ENCODE measurements around the gene HLA-DRB5.
"Not testable (repeated sequence)": the region's sequence is repeated elsewhere in the genome, so short reads cannot be mapped to it uniquely, and the experiment has no call there.

The HLA-DRB5 gene

DNA sequence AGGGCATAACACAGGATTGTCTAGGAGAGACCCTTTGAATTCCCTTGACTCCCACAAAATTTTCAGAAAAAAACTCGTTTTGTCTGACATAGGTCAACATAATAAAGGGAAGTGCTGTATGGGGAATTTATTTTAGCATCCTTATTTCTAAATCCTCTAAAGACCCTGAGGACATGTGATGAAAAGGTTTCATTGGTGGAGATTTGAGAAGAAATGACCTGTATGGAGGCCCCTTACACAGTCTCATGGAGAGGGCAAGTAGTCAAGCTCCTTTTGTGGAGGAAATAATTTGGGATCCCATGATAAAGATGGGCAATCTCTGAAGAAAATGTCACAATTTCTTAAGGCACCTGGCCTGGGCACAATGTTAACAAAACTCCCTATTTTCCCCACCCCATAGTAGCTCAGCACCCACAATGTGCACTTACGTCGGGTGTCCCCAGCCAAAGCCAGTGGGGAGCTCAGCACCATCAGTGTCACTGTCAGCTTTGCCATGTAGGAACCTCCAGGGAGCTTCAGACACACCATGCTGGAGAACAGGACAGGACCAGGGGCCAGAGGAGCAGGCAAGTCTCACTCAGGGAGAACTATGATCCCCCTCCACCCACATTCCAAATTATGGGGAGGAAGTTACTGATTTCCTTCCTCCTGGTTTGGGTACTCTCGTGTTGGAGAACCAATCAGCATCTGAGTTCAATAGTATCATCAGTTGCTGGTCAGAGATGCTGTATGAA lies at the start of gene HLA-DRB5:
Gene HLA-DRB5 (minus strand): TSS at position 591 of the 734 bp plus-strand sequence. CDS start 63 bp downstream, at position 528.
- DNase-seq (ENCODE audit: low spot score): peak; percentile 17

DNA sequence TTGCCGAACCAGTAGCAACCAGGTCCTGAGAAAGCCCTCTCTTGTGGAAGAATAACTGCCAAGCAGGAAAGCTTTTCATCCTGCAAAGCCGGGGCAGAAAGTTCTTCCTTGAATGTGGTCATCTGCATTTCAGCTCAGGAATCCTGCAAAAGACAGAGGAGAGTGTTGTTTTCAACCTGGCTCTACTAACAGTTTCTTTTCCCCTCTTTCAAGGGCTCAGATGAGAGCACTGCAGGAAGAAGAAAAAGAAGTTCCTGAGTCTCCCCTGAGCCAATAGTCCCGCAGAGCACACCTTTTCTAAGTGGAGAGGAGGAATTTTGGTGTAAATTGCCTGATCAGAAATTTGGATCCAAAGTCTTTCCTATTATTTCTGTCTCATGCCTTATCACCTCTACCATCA lies 48.9 kb upstream of the HLA-DRB5 start:
- DNase-seq (ENCODE audit: low spot score): no peak

DNA sequence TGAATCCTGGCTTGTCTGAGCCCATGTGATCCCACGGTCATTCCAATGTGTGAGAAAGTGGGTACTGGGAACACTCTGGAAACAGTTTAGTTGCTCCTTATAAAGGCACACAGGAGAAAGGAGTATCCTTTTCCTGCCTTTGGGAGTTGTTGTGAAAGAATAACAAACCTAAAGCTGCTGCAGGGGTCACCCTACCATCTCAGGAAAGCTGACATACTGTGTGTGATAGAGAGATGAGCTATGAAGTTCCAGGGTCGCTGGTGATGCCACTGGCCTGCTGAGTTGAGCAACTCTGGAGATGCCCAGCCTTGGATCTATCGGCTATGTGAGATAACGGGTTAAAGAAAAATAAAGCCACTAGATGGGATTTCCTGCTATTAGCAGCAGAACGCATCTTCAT lies 47.4 kb upstream of the HLA-DRB5 start:
- DNase-seq (ENCODE audit: low spot score): not testable (repeated sequence)

DNA sequence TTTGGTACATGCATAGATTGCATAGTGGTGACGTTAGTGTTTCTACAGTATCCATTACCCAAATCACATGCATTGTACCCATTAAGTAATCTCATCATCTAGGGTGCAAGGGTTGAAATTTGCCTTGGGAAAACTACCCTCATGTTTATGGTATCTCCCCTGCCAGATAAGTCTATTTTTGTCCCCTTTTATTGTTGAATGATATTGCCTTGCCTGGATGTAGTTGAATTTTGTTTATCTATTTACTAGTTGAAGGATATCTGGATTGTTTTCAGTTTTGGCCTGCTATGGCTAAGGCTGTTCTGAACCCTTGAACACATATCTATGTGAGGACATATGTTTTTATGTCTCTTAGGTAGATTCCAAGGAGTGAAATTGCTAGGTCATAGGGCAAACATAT lies 46.2 kb upstream of the HLA-DRB5 start:
- DNase-seq (ENCODE audit: low spot score): no peak

DNA sequence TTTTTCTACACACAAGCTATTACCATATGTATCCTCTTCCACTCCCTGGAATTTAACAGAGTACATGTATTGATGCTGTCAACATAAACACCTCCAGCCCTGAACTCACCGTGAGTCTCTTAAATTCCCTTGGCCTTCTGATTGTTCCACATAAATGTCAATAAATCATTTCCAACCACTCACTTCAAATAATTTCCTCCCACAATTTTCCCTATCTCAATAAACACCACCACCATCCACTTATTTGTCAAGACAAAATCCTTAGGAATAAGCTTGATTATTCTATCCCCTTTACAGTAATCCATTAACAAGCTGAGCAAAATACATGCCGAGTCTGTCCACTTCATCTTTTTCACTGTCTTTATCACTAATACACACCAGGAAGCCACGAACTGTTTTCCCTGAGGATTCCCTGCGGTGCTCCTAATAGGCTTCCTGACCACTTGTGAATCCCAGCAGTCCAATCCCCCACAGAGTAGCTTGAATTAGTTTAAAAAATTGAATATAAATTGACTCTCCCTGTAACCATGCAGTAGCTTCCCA lies 40.3 kb upstream of the HLA-DRB5 start:
- no peak for DNase-seq (ENCODE audit: low spot score)

DNA sequence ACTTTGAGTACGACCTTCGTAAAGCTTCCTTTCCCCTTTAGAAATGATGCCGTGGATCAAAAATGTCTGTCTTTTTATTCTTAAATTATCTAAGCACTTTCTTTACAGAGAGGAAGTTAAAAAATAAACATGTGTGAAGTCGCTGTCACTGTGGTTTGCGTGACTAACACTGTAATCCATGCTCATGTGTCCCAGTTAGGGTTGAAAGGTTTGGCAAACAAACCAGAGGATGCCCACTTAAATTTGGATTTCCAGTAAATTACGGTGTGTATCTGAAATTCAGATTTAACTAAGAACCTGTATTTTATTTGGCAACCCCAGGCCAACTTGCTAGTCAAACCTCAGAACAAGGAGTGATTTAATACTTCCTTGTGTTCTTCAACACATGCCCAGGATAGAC lies 38.5 kb upstream of the HLA-DRB5 start:
- no peak for DNase-seq (ENCODE audit: low spot score)

DNA sequence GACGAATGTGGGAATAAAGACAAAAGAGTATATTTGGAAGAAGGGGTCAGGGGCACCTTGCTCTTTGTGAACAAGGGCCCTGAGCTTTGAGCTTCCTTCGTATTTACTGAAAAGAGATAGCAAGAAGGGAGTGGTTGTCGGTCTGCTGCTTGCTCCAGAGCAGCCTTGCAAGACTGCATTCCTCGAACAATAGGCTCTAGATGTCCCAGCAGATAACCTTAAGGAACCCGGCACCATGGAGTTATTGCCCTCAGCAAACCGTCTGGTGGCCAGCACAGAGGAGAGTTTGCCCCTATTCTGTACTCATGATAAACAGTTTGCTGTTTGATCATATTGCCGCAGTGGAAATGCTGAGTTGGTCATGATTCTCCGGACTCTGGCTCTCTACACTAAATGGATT lies 36.9 kb upstream of the HLA-DRB5 start:
- no peak for DNase-seq (ENCODE audit: low spot score)

DNA sequence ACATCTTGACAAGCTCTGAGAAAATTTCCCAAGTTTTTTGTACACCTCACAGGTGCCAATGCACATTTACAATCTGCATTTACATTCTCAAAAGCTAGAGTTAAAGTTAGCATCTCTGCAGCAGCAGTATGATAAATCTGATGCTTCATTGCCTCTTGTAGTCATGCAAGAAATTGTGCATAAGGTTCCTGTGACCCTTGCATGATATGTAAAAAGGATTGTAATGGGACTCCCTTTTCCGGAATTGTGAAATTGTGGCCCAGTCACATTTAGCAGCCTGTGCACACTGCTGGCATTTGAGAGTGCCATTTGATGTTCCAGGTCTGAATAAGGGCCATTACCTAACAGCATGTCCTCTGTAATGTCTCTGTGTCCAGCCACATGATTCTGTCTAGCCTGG lies 35.4 kb upstream of the HLA-DRB5 start:
- DNase-seq (ENCODE audit: low spot score): no peak

DNA sequence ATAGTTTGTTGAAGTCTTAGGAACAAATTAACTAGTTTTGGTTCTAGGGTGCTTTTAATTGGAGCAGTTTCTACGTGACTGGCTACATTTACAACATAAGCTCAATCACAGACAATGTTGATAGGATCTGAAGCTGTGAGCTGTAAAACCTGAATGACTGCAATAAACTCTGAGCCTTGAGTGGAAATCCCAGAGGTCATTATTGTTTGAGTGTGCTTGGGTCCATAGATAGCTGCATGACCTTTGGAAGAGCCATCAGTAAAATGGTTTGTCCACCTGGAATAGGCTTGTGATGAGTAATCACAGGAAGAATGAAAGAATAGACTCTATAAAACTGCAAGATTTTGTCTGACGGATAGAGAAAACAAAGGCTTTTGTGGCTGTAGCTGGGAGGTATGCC lies 32.9 kb upstream of the HLA-DRB5 start:
- DNase-seq (ENCODE audit: low spot score): no peak

DNA sequence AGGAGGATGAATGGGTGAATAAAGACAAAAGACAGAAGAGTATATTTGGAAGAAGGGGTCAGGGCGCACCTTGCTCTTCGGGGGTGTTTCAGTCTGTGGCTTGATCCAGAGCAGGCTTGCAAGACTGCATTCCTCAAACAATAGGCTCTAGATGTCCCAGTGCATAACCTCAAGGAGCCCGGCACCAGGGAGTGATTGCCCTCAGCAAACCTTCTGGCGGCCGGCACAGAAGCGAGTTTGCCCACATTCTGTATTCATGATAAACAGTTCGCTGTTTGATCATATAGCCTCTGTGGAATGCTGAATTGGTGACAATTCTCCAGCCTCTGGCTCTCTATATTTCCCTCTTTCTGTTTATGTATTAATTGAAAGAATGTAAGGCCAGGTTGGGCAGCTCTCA lies 29.7 kb upstream of the HLA-DRB5 start:
- no peak for DNase-seq (ENCODE audit: low spot score)

DNA sequence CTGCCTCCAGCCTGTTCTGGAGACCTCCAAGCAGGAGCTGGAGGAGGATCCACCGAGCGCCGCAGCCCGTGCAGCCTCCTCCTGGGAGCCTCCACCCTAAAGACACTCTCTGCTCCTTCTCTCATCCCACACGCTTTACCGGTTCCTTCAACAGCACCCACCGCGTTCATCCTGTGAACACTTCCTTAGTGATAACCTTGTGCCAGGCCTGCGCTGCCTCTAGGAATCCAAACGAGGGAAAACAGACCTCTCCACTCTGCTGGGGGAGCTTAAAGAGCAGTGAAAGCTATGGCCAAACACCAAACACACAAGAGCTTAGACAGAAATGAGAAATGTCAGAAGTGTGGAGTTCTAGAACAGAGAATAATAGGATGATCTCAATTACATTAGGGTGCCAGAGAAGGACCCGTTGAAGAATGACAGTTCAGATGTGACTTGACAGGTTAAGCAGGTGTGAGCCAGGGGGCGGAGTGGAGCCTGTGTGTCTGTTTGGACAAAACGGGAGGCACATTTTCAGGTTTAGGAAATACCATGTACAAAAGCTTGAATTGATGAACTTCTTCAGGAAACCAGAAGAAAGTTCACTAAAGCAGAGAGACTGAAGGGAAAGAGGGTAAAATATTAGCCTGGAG lies 28.5 kb upstream of the HLA-DRB5 start:
- DNase-seq (ENCODE audit: low spot score): no peak

DNA sequence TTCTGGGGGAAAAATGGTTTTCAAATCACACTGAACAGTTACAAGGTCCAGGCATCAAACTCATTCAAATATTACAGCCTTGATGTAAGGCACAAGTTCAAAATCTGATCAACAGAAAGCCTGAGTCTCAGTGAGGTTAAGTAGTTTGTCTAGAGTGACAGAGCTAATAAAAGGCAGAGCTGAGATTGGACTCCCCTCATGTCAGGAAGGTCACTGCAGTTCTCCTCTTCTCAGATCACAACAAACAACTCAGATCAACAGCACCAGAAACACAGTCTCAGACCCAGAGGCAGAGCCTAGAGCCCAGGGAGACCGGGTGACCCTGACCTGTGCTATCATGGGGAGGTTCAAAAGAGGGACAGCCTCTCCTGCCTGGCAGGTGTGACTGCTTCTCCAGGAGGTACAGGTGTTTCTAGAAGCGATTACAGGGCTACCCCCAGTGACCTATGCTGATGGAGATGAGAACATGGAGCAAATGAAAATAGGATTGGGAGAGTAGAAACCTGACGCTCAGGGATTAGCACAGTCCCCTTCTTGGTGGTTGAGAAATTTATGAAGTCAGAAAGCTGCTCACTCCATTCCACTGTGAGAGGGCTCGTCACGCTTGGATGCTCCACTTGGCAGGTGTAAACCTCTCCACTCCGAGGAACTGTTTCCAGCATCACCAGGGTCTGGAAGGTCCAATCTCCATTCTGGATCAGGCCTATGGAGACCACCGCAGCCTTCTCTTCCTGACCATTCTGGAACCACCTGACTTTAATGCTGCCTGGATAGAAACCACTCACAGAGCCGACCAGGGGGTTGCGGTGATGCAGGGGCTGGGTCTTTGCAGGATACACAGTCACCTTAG lies 24.3 kb upstream of the HLA-DRB5 start:
- DNase-seq (ENCODE audit: low spot score): no peak

DNA sequence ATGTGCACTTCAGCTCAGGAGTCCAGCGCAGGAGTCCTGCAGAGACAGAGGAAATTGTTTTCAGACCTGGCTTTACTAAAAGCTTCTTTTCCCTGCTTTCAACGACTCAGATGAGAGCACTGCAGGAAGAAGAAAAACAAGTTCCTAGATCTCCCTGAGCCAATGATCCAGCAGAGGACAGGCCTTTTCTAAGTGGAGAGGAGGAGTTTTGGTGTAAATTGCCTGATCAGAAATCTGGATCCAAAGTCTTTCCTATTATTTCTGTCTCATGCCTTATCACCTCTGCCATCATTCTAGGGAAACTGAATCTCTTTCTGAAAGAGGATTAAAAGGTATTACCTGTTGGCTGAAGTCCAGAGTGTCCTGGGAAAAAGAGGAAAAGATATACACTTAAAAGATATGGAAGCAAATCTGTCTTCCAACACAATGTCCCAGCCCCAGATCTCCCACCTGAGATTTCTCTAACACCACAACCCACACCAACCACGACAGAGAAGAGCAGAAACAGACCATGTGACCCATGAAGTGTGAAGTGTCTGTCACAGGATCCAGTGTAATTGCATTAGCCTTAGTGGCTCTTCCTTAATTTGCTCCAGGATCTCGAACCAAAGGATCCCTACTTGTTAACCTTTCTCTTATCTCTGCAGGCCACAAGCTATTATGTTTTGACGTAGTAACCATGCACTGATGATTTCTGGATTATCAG lies 23.1 kb upstream of the HLA-DRB5 start:
- DNase-seq (ENCODE audit: low spot score): no peak

DNA sequence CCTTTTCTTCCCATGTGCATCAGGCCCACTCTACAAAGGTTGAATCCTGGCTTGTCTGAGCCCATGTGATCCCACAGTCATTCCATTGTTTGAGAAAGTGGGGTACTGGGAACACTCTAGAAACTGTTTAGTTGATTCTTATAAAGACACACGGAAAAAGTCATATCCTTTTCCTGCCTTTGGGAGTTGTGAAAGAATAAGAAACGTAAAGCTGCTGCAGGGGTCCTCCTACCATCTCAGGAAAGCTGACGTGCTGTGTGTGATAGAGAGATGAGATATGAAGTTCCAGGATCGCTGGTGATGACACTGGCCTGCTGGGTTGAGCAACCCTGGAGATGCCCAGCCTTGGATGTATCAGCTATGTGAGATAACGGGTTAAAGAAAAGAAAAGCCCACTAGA lies 21.3 kb upstream of the HLA-DRB5 start:
- no peak for DNase-seq (ENCODE audit: low spot score)

DNA sequence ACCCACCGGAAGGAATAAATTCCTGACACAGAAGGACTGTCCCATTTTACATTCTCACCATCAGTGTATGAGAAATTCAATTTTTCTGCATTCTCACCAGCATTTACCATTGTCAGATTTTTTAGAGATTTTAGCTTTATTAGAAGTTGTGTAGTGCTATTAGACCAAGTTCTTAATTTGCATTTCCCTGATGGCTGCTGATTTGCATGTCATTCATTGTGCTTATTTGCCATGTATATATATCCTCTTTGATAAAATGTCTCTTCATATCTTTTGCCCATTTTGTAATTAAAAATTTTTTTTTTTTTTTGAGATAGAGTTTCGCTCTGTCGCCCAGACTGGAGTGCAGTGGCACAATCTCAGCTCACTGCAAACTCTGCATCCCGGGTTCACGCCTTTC lies 9.8 kb upstream of the HLA-DRB5 start:
- DNase-seq (ENCODE audit: low spot score): no peak

DNA sequence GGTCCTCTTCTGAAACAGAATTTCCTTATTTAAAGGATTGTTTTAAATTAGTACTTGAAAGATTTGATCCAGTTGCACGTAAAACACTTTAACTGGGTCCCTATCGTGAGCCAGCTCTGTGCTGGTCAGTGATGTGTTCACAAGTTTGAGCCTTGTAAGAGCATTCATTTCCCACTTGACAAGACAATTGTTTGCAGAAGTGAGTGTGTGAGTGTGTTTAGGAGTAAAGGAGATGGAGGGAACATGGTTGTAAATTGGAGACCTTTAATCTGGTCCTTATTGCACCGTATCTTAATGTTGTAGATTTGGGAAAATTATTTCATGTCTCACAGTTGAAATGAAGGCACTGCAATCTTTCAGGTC lies 325 bp upstream of the HLA-DRB5 start:
- not testable (repeated sequence) for DNase-seq (ENCODE audit: low spot score)

DNA sequence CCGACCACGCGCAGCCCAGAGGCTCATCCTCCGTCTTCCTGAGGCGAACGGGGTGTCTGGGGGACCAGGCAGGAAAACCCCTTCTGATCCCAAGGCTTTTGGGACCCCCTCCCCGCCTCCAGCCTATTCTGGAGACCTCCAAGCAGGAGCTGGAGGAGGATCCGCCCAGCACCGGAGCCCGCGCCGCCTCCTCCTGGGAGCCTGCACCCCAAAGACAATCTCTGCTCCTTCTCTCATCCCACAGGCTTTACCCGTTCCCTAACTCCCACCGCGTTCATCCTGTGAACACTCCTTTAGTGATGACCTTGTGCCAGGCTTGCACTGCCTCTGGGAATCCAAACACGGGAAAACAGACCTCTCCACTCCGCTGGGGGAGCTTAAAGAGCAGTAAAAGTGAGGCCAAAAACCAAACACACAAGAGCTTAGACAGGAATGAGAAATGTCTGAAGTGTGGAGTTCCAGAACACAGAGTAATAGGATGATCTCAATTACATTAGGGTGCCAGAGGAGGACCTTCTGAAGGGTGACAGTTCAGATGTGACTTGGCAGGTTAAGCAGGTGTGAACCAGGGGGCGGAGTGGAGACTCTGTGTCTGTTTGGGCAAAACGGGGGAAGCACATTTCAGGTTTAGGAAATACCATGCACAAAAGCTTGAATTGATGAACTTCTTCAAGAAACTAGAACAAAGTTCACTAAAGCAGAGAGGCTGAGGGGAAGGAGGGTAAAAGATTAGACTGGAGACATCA lies 7.6 kb downstream of the HLA-DRB5 start:
- no peak for DNase-seq (ENCODE audit: low spot score)

DNA sequence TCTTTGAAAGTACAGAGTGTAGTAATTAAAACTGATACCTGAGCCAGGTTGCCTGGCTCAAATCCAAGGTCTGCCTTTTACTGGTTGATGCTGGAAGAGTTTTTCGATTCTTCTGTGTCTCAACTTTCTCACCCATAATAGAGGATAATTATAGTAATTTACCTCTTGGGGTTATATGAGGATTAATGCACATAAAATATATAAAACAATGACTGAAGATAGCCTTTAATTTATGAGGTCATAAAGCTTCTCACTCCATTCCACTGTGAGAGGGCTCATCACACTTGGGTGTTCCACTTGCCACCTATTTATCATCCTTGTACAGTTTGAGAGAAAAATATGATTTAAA lies 10.2 kb downstream of the HLA-DRB5 start:
- no peak for DNase-seq (ENCODE audit: low spot score)

DNA sequence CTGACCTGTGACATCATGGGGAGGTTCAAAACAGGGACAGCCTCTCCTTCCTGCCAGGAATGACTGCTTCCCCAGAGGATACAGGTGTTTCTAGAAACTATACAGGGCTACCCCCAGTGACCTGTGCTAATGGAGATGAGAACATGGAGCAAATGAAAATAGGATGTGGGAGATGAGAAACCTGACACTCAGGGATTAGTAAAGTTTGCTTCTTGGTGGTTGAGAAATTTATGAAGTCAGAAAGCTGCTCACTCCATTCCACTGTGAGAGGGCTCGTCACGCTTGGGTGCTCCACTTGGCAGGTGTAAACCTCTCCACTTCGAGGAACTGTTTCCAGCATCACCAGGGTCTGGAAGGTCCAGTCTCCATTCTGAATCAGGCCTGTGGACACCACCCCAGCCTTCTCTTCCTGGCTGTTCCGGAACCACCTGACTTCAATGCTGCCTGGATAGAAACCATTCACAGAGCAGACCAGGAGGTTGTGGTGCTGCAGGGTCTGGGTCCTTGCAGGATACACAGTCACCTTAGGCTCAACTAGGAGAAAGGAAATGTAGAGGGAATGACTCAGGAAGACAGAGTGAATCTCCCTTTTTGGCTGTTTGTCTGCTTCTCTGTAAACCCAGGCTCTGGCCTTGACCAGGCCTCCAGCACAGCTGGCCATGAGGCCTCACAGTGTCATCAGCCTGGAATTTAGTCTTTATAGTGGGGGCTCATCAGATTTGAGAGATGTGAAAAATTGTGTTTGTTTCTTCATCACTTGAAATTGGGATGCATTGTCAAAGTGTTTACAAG lies 10.8 kb downstream of the HLA-DRB5 start:
- DNase-seq (ENCODE audit: low spot score): no peak

DNA sequence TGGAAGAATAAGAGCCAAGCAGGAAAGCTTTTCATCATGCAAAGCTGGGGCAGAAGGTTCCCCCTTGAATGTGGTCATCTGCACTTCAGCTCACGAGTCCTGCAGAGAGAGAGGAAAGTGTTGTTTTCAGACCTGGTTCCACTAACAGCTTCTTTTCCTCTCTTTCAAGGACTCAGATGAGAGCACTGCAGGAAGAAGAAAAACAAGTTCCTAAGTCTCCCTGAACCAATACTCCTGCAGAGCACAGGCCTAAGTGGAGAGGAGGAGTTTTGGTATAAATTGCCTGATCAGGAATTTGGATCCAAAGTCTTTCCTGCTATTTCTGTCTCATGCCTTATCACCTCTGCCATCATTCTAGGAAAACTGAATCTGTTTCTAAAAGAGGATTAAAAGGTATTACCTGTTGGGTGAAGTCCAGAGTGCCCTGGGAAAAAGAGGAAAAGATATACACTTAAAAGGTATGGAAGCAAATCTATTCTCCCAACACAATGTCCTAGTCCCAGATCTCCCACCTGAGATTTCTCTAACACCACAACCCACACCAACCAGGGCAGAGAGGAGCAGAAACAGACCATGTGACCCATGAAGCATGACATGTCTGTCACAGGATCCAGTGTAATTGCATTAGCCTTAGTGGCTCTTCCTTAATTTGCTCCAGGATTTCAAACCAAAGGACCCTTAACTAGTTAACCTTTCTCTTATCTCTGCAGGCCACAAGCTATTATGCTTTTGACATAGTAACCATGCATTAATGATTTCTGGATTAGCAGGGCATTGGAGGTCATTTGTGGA lies 12.2 kb downstream of the HLA-DRB5 start:
- DNase-seq (ENCODE audit: low spot score): no peak
